ENCODE measurements around the gene VIT.

DNA sequence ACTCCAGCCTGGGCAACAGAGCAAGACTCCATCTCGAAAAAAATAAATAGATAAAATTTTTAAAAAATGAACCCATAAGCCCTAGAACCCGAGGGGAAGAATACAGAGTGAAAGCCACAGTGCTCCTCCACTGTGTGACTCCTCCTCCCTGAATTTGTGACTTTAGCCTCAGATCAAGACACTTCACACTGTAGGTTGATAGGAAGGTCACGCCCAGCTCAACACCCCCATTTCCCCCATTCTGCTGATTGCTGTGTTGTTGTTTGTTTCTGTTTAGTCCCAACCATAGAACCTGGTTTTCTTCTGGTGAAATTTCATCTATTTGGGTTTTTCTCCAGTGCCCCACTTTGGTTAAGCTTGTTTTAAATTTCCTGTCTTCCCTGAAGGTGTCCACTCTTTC, 102.2 kb downstream of the VIT start:
- TF ChIP-seq TAF1 (IDR thresholded peaks at IDR 0.05; ENCODE audit: borderline replicate concordance, low read depth, low read length) (no peak), POLR2A (IDR thresholded peaks at IDR 0.05; ENCODE audit: low read depth, low read length) (no peak)
